GM12872 (cell line): Measurements from ENCODE around the gene CD302.

Source experiments
- TF ChIP-seq, protein P1 (sequence below): IDR thresholded peaks from 3 replicates; pipeline ENCODE4 v1.5.1; 2011; ENCODE audit warnings: low read depth, mild to moderate bottlenecking, low read length, moderate library complexity; ENCODE audit not compliant: insufficient read depth

The CD302 gene, protein sequence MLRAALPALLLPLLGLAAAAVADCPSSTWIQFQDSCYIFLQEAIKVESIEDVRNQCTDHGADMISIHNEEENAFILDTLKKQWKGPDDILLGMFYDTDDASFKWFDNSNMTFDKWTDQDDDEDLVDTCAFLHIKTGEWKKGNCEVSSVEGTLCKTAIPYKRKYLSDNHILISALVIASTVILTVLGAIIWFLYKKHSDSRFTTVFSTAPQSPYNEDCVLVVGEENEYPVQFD

DNA sequence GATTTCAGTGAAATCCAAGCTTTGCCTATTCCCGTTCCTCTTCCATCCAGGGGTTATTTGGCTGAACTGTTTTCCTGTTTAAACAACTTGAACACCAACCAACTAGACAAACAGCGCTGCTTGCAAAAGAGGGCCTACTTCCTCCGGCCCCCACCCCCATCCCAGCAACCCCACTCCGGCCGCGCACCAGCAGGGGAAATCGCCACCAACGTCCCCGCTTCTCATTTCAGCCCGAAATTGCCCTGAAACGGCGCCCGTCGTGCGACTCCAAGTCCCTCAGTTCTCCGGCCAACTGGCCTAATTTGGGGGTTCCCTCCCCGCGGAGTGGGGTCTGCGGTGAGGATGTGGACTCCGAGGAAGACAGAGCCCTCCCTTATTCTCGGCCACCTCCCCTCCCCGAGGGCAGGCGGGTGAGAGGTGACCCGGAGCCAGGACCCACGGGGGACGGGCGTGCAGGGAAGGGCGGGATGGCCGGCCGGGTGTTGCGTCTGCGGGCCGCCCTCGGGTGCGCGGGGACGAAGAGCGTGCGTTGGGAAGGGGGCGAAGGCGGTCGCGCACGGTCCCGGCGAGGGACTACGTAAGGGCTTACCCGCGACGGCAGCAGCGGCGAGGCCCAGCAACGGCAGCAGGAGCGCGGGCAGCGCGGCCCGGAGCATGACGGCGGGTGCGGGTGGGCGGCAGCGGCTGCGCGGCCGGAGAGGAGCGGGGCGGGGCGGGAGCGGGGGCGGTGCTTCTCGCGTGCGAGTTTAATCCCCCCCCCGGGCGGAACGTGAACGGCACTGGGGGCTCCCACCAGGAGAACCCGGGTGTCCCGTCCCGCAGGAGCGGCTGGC is at the start of gene CD302:
TSS of gene CD302 (minus strand) at position 666 of the 833 bp plus-strand sequence. CDS start at position 656, 10 bp downstream.
- TF ChIP-seq, protein P1, sequence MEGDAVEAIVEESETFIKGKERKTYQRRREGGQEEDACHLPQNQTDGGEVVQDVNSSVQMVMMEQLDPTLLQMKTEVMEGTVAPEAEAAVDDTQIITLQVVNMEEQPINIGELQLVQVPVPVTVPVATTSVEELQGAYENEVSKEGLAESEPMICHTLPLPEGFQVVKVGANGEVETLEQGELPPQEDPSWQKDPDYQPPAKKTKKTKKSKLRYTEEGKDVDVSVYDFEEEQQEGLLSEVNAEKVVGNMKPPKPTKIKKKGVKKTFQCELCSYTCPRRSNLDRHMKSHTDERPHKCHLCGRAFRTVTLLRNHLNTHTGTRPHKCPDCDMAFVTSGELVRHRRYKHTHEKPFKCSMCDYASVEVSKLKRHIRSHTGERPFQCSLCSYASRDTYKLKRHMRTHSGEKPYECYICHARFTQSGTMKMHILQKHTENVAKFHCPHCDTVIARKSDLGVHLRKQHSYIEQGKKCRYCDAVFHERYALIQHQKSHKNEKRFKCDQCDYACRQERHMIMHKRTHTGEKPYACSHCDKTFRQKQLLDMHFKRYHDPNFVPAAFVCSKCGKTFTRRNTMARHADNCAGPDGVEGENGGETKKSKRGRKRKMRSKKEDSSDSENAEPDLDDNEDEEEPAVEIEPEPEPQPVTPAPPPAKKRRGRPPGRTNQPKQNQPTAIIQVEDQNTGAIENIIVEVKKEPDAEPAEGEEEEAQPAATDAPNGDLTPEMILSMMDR, result no peak

DNA sequence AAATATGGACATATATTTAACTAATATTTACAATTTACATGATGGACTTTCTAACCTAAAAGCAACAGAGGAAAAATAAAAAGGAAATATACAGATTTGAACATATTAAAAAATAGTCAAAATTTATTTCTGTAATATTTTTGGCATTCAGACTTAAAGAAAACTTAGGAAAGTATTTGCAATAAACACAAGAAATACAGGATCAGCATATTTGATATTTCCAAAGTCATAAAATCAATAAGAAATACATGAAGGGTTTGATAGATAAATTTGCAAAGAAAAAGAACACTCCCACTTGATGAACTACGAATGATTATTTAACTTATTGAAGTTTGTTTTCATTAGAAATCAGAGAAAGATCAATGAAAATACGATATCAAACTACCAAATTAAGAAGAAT is 48.6 kb upstream of the CD302 start:
- TF ChIP-seq, protein P1, result no peak

DNA sequence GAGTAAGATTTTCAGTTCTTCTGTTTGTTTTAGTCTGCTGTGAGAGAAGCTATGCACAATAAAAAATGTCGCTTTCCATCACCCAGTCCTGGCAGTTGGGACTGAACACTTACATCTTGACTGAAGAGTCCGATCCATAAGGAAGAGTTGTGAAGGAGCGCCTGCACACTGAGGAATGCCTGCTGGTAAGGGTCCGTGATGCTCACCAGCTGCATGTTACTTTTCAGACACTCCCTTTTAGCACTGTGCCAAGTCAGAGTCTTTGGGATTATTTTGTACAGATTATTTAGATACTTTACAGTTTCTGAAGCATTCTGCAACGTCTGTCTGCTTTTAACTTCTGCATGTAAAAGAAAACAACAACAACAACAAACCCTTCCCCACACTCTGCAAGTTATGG is 42.6 kb upstream of the CD302 start:
- TF ChIP-seq, protein P1, result no peak

DNA sequence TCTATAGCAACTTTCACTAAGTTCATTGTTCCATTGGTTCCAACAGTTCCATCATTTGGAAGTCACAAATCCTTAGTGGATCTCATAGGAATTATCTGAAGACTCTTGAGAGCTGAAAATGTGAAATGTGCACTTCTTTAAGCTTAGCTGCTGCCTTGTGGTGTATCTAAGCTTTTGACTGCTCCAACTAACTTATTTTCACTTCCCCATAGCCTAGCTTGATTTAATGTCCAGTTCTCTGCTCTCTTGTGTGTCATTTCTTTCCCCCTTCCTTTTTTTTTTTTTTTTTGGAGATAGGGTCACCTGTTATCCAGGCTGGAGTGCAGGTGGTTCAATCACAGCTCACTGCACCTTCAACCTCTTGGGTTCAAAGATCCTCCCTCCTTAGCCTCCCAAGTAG is 34.9 kb upstream of the CD302 start:
- TF ChIP-seq, protein P1, result no peak

DNA sequence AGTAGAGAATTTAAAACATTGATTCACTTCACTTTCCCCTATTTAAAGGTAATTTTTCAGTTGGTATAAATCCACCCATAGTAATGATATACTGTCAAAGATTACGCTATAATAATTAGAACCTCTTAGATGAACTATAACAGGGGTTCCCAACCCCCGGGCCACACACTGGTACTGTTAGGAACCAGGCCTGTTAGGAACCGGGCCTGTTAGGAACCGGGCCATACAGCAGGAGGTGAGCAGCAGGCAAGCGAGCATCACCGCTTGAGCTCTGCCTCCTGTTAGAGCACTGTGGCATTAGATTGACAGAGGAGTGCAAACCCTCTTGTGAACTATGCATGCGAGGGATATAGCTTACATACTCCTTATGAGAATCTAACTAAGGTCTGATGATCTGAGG is 34.0 kb upstream of the CD302 start:
- TF ChIP-seq, protein P1, result no peak

DNA sequence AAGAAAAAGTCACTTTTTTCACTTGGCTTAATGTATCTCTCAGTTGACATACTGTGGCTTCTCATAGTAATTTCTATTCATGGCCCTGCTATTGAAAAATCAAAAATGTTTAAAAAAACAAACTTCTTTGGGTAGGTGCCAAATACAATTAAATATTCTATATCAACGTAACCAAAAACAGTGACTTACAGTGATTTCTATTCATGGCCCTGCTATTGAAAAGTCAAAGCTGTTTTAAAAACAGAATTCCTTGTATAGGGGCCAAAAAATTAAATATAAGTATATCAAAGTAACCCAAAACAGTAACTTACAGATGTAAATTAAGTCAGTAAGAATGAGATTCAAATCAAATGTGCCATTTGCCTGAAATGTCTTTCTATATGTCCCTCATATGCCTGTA is 31.4 kb upstream of the CD302 start:
- TF ChIP-seq, protein P1, result no peak

DNA sequence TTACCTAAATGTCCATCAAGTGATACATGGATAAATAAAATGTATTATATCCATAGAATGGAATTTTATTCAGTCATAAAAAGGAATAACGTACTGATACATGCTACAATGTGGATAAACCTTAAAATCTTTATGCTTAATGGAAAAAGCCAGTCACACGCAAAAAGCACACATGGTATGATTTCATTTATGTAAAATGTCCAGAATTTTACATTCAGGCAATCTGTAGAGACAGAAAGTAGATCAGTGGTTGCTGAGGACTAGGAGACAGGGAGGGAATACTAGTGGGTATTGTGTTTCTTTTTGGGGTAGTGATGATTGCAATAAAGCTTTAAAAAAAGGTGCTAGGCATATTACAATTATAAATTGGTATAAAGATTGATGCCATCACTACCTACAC is 30.7 kb upstream of the CD302 start:
- TF ChIP-seq, protein P1, result no peak
